ENCODE data around the gene ZAR1L. TPM values are rescaled to one million over a fixed set of nuclear protein-coding genes. Genes with fewer than 3 reads are reported as not detected.

ZAR1L gene
- total RNA-seq, 4 donors from 2014 or later, result not detected

DNA sequence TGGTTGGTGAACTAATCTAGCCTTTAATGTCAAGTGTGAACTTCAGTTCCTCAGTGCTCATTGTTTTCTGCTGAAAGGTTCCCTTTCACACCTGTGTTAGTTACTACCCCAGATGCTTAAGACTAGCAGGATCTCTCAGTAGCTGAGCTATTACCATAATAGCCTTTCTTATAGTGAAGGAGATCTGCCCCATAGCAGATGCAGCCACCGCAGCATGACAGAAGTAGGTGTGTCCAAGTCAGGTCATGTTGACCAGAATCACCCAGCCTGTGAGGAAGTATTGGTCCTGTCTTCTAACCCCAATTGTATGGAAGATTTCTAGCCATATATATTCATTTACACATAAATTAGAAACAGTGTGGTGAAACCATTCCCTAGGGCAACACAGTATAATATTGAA is 37.3 kb downstream of the ZAR1L start:
- TF ChIP-seq, protein P1, sequence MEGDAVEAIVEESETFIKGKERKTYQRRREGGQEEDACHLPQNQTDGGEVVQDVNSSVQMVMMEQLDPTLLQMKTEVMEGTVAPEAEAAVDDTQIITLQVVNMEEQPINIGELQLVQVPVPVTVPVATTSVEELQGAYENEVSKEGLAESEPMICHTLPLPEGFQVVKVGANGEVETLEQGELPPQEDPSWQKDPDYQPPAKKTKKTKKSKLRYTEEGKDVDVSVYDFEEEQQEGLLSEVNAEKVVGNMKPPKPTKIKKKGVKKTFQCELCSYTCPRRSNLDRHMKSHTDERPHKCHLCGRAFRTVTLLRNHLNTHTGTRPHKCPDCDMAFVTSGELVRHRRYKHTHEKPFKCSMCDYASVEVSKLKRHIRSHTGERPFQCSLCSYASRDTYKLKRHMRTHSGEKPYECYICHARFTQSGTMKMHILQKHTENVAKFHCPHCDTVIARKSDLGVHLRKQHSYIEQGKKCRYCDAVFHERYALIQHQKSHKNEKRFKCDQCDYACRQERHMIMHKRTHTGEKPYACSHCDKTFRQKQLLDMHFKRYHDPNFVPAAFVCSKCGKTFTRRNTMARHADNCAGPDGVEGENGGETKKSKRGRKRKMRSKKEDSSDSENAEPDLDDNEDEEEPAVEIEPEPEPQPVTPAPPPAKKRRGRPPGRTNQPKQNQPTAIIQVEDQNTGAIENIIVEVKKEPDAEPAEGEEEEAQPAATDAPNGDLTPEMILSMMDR (IDR thresholded peaks at IDR 0.05; ENCODE audit: low read depth), result no peak

DNA sequence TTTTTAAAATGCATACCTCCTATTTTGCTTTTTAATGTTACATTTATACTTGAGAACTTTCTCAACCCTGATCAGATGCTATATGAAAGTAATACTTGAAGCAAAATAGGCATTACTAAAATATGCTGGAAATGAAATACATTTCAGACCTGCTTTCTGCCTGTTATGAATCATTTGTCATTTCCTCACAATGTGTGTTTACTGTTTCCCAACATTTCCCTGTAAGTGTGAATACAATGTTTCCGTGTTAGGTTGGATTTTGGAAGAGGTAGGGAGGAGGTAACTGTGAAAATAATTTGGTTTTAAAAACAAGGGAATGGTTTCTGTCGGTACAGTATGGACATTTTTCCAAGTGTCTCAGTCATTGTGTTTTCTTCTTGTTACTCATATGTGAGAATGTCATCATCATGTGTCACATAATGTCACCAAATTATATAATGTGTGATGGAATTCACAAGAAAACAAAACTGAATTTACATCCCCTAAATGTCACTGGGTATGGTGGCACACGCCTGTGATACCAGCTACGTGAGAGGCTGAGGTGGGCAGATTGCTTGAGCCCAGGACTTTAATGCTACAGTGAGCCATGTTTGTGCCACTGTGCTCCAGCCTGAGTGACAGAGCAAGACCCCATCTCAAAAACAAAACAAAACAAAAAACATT is 43.0 kb downstream of the ZAR1L start:
- TF ChIP-seq, protein P1 (IDR thresholded peaks at IDR 0.05; ENCODE audit: low read depth), result no peak

DNA sequence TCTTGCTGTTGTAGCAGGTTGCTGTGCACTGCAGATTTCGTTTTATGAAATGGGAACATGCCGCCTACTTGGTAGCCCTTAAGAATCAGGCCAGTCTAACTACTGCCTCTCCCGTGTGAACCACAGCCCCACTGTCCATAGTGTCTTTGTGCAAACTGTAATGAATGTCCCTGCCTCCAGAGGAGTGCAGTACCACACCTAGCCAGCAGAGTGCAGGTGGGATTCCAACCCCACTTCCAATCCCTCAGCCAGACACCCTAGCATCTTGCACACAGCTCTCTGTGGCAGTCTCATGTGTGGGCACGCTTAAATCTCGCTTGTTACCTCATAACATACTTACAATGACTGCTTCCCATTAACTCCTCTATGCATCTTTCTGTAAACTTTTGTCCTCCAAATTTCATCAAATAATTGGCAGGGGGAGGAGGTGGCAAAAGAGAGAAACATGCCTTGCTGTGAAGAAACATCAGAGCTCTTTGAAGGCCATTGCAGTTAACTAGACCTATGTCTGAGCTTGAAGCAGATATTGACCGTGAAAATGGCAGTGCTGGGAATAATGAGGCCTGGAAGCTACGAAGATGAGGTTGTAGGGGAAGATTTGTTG is 47.2 kb downstream of the ZAR1L start:
- TF ChIP-seq, protein P1 (IDR thresholded peaks at IDR 0.05; ENCODE audit: low read depth), result no peak

DNA sequence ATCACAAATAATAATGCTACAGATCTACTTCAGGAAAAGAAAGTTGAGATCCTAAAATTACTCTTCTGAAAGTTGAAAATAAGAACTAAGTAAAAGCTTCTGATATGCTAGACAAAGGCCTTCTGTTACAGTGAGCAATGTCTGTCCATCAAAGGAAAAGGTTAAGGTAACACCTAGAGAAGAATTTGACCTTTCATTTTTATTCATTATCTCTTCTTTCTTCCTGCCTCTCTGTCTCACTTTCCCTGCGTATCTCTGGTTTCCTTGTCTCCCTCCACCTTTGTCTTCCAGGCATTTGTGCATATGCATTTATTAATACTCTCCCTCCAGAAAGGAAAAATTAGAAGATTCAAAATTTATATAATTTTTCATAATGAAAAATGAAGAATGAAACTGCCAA is 49.0 kb downstream of the ZAR1L start:
- TF ChIP-seq, protein P1 (IDR thresholded peaks at IDR 0.05; ENCODE audit: low read depth), result no peak

DNA sequence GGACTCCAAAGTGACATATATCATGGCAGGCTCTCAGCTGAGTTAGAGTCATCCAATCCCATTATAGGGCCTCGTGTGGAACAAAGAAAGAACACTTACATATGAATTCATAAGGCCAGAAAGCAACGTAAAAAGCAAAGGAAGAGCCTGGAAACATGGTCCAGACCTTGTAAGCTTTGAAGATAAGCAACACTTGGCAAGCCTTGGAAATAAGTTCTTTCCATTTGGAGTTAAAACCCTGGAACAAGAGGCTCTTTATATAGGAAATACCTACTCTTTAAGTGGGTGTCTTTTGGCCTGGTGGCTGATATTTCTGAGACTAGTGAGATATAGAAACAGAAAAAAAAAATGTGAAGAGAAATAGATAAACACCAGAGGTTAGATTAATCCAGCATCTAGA is 49.4 kb downstream of the ZAR1L start:
- TF ChIP-seq, protein P1 (IDR thresholded peaks at IDR 0.05; ENCODE audit: low read depth), result no peak

DNA sequence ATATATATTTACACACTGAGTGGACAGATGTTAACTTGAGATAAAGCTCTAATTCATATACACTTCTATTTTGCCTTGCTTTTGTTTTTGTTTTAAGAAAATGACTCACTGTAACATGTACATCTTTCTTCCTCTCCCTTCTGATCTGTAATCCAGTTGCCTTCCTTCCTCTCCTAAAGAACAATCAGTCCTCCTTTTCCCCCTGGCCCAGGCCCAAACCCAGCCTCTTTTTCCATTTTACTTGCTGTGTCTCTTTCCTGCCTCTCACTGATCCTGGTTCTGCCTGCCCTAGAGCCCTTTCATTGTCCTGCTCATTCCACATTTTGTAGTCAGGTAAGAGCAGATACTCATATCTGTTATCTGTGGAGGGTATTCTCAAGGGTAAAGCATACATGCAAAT is 50.8 kb downstream of the ZAR1L start:
- TF ChIP-seq, protein P1 (IDR thresholded peaks at IDR 0.05; ENCODE audit: low read depth), result no peak

DNA sequence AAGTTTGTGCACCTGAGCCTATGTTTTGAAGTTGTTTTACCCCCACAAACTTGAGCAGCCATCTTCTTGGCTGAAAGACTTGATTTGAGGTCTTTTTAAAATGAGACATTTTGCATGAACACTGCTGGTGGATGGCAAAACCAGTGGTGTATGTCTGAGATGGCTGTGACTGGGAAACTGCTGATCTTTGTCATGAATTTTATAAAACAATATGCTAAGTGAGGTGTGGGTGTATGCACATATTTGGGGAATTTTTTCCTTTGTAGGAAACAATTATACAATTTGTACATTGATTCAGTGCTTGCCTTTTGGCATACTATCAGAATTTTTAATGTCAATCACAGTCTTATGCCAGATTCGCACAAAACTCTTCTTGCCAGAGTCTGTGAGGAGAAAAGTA is 52.5 kb downstream of the ZAR1L start:
- TF ChIP-seq, protein P1 (IDR thresholded peaks at IDR 0.05; ENCODE audit: low read depth), result no peak

Data from subcutaneous adipose tissue (tissue), 4 donors.